Upper lobe of right lung (tissue), 1 donor: ENCODE measurements around the gene DKKL1. TPM values are rescaled to one million over a fixed set of nuclear protein-coding genes. Genes with fewer than 3 reads are reported as not detected.
"Not testable (repeated sequence)": the region's sequence is repeated elsewhere in the genome, so short reads cannot be mapped to it uniquely, and the experiment has no call there.

Source experiments
- ATAC-seq: fragments of 200-7000 bp; cut with Tn5 transposase; one replicate; pipeline ENCODE4 v1.9.1; 2020; ENCODE audit warnings: mild to moderate bottlenecking, moderate library complexity
- DNase-seq: peaks from one replicate; pipeline ENCODE4 v3.0.0-alpha.2; 2020
- H3K27ac ChIP-seq: fragments of 200-600 bp; one replicate; pipeline ENCODE4 v1.8.0; 2022
- H3K27me3 ChIP-seq: fragments of 200-600 bp; one replicate; pipeline ENCODE4 v1.8.0; 2022; ENCODE audit warnings: mild to moderate bottlenecking
- H3K36me3 ChIP-seq: fragments of 200-600 bp; one replicate; pipeline ENCODE4 v1.8.0; 2022
- H3K4me1 ChIP-seq: fragments of 200-600 bp; one replicate; pipeline ENCODE4 v1.8.0; 2022
- H3K4me3 ChIP-seq: fragments of 200-600 bp; one replicate; pipeline ENCODE4 v1.8.0; 2022; ENCODE audit warnings: mild to moderate bottlenecking
- H3K9me3 ChIP-seq: fragments of 200-600 bp; one replicate; pipeline ENCODE4 v1.8.0; 2022
- intact Hi-C: fragments of 100-400 bp; cut with DNase I; formaldehyde crosslinking; loops from one replicate; pipeline ENCODE4 v1.11.0; 2022
- long read RNA-seq: library from polyadenylated mRNA; unstranded; transcript quantifications from one replicate; pipeline ENCODE4 v2.0.0, GENCODE V29; 2021
- total RNA-seq: library from RNA; stranded (reverse); fragmentation: NEBNext Ultra II Directional; extraction: Animal tissue kit (Norgen Biotek cat#: 25700); gene quantifications from one replicate; pipeline ENCODE4 v1.2.1, GENCODE V29; 2021
- TF ChIP-seq, protein P1 (sequence below): fragments of 200-600 bp; IDR thresholded peaks from one replicate; pipeline ENCODE4 v1.8.0; 2022; ENCODE audit warnings: antibody characterized with exemption
- donor health status: DM: no; HTN: yes; CAD: no; lungs with severe emphysema.

Gene DKKL1
- not detected for total RNA-seq
- long read RNA-seq, result 0 reads

- Histone ChIP-seq H3K4me1 (peaks cover 7% of the 10 kb centered on the region), H3K4me3 (peak within 1 kb of the TSS; percentile 76), H3K27ac (peak within 1 kb of the TSS; percentile 88), H3K27me3 (no peaks in the 10 kb centered on the region), H3K9me3 (peaks cover 2% of the 10 kb centered on the region), H3K36me3 (peaks cover 10% of the 10 kb centered on the region)
- TF ChIP-seq, protein P1, sequence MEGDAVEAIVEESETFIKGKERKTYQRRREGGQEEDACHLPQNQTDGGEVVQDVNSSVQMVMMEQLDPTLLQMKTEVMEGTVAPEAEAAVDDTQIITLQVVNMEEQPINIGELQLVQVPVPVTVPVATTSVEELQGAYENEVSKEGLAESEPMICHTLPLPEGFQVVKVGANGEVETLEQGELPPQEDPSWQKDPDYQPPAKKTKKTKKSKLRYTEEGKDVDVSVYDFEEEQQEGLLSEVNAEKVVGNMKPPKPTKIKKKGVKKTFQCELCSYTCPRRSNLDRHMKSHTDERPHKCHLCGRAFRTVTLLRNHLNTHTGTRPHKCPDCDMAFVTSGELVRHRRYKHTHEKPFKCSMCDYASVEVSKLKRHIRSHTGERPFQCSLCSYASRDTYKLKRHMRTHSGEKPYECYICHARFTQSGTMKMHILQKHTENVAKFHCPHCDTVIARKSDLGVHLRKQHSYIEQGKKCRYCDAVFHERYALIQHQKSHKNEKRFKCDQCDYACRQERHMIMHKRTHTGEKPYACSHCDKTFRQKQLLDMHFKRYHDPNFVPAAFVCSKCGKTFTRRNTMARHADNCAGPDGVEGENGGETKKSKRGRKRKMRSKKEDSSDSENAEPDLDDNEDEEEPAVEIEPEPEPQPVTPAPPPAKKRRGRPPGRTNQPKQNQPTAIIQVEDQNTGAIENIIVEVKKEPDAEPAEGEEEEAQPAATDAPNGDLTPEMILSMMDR, result peak; percentile 21
- ATAC-seq (peak; percentile 95), DNase-seq (peak; percentile 99)
- intact Hi-C loops, result no loop called here
Measured at GRCh38 chr19:49363268-49364082, at the start of gene DKKL1. TSS of gene DKKL1 (plus strand) at chr19:49363877. CDS start at chr19:49363999, 122 bp downstream.

DNA sequence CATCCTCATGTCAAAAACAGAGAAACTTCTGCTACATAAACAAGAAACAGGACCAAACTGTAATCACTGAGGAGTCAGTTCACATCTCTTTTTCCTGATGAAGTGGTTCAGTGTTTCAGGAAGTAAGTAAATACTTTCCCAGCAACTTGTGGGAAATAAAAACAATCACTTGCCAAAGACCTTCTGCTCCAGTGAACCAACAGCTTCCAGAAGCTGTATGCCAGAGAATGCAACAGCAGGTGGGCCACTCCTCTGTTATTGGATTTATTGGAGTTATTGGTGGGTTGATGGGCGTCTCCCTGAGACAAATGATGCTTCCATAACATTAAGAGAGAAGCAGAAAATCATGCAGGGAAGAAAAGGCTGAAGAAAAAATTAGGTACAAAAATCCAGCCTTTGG is 48.6 kb upstream of the DKKL1 start:
- peaks cover 8% of the 10 kb centered on the region for H3K36me3 ChIP-seq
- intact Hi-C loops, result no loop called here
- no peaks in the 10 kb centered on the region for H3K27me3 ChIP-seq
- H3K9me3 ChIP-seq, result peaks cover 6% of the 10 kb centered on the region
- TF ChIP-seq, protein P1, result no peak
- no peaks in the 10 kb centered on the region for H3K4me1 ChIP-seq
- H3K4me3 ChIP-seq, result no peak overlapping the region
- H3K27ac ChIP-seq, result no peak overlapping the region
- ATAC-seq (no peak), DNase-seq (no peak)

DNA sequence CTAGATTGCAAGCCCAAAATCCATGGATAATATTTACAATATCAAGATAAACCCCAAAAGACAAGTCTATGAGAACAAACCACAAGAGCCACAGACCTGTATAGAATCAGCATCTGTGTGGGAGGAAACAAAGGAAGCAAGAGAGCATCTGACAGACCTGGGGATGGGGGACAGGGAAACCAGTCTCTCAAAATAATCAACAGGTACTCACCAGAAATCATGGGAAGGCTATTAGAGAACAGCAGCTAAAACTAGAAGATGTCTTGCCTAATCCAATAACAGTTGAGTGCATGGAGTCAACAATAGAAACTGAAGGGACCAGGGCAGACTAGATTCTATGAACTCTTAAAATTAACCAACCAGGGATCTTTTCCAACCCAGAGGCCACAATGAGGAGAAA is 47.4 kb upstream of the DKKL1 start:
- DNase-seq (no peak), ATAC-seq (no peak)
- Histone ChIP-seq H3K27me3 (no peaks in the 10 kb centered on the region), H3K36me3 (no peaks in the 10 kb centered on the region), H3K4me3 (no peak overlapping the region), H3K9me3 (peaks cover 6% of the 10 kb centered on the region), H3K27ac (no peak overlapping the region), H3K4me1 (no peaks in the 10 kb centered on the region)
- TF ChIP-seq, protein P1, result no peak
- intact Hi-C loops, result no loop called here

GRCh38 chr19:49318296-49318695 is 45.4 kb upstream of the DKKL1 start:
- no peaks in the 10 kb centered on the region for H3K36me3 ChIP-seq
- H3K4me3 ChIP-seq, result no peak overlapping the region
- no peaks in the 10 kb centered on the region for H3K4me1 ChIP-seq
- peaks cover 10% of the 10 kb centered on the region for H3K9me3 ChIP-seq
- intact Hi-C loops, result no loop called here
- no peak overlapping the region for H3K27ac ChIP-seq
- DNase-seq, result no peak
- H3K27me3 ChIP-seq, result no peaks in the 10 kb centered on the region
- ATAC-seq, result no peak
- TF ChIP-seq, protein P1, result no peak

- H3K27ac ChIP-seq, result no peak within 1 kb of the TSS
- DNase-seq, result peak; percentile 52
- ATAC-seq, result peak; percentile 10
- H3K4me3 ChIP-seq, result no peak within 1 kb of the TSS
- TF ChIP-seq, protein P1, result no peak
- no peaks in the 10 kb centered on the region for H3K4me1 ChIP-seq
- H3K36me3 ChIP-seq, result no peaks in the 10 kb centered on the region
- peaks cover 4% of the 10 kb centered on the region for H3K9me3 ChIP-seq
- intact Hi-C loops, result no loop called here
- H3K27me3 ChIP-seq, result no peaks in the 10 kb centered on the region
Measured at GRCh38 chr19:49324801-49325576, 38.7 kb upstream of the DKKL1 start, which contains the start of gene SLC6A16. TSS of gene SLC6A16 (minus strand) at chr19:49325191. CDS start at chr19:49311347, 13,844 bp downstream.

GRCh38 chr19:49325756-49326155 is 37.9 kb upstream of the DKKL1 start:
- H3K36me3 ChIP-seq, ATAC-seq, H3K4me1 ChIP-seq, H3K27me3 ChIP-seq, intact Hi-C loops, H3K27ac ChIP-seq, H3K4me3 ChIP-seq, H3K9me3 ChIP-seq, DNase-seq: not testable (repeated sequence)
